Adipose tissue (tissue), 3 donors: ENCODE measurements around the gene IL31. TPM values are rescaled to one million over a fixed set of nuclear protein-coding genes. Genes with fewer than 3 reads are reported as not detected.

Experiments used
- H3K27ac ChIP-seq: one replicate; pipeline ENCODE4 v1.5.1; 2013; ENCODE audit warnings: low read depth, low read length
- WGBS, 3 donors: extraction: QIAGEN DNeasy Blood & Tissue Kit; methylation state at CpG; one replicate each; pipeline ENCODE4 v1.1.7; 2013; 5-methylcytosine and 5-hydroxymethylcytosine counted together
- polyA plus RNA-seq, 3 donors: library from polyadenylated mRNA; stranded (reverse); fragments of 200-250 nt; gene quantifications; one replicate each; pipeline ENCODE4 v1.2.3, GENCODE V29; 2013
- donor health status: healthy with polysubstance abuse.
- donor health status: Bipolar disorder and iron deficiency.
- donor health status: healthy.

IL31 gene
- polyA plus RNA-seq, 3 donors = not detected

DNA sequence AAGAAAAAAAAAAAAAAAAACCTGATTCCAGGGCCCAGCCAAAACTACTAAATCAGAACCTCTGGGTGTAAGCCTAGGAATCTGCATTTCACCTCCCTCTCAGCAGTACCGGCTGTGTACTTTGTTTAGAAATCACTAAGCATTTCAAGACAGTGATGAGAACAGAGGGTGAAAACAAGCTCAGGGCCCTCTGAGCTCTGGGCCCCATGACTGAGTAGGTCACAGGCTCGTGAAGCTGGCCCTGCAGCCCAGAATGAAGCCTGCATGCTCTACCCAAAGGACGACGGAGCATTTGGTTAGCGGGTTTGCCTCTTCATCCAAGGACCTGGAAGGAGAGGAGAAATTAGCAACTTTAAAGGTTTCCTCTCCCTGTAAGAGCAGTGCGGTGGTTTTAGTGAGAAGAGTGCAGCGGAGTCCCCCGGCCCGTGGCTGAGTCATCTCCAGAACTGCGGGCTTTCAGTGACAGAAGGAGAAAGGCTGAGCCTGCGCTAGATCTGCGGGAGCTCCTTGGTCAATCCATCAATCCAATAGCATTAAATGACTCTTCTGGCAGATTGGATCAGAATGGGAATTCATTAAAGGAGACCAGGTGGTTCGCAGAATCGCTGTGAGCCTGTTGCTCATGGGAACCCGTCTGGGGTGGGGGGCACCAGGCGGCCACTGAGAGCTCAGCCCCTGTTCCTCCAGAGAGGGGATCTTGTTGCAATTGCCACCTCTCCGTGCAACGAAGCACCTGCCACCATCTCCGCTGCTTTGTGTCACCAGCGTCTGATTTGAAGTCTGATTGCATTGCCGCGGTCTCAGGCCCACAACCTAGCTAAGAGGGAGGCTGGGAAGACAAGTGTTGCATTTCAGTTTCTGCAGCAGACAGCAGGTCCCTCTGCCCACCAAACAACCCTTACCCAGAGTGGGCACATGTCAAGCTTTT, 7.3 kb downstream of the IL31 start:
- H3K27ac ChIP-seq = no peak overlapping the region
- 72 to 83% (median 81%) methylated on average over 22 of the region's 22 CpGs for WGBS, 3 donors

- 82 to 88% (median 86%) methylated on average over 3 of the region's 3 CpGs for WGBS, 3 donors
Measured at GRCh38 chr12:122162976-122163375, 11.0 kb downstream of the IL31 start.

GRCh38 chr12:122161682-122162081, 12.3 kb downstream of the IL31 start:
- no peak overlapping the region for H3K27ac ChIP-seq
- 51 to 76% (median 61%) methylated on average over 8 of the region's 8 CpGs for WGBS, 3 donors

More at GRCh38 chr12:122162976-122163375, 11.0 kb downstream of the IL31 start:
- no peak overlapping the region for H3K27ac ChIP-seq

- H3K27ac ChIP-seq = no peak overlapping the region
- WGBS, 3 donors = 82 to 86% (median 84%) methylated on average over 11 of the region's 11 CpGs
Measured at GRCh38 chr12:122160761-122161160, 13.3 kb downstream of the IL31 start.

DNA sequence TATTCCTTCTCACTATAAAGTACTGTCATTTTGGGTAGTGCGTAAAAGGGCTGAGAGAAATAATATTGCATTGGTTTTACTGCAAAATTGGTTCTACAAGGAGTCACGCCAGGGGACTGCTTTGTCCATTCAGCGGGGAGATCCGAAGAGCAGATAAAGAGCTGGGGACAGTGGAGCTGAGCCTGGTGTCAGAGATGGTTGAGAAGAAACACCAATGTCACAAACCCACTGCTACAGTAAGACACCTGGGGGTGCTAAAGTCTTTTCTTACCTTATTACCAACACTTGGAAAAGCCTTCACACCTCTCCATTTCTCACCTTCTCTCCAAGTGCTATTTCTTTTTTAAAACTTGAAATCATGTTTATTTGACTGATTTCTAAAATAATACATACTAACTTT, 14.1 kb downstream of the IL31 start:
- no peak overlapping the region for H3K27ac ChIP-seq
- 63 to 77% (median 74%) methylated on average over 4 of the region's 4 CpGs for WGBS, 3 donors

DNA sequence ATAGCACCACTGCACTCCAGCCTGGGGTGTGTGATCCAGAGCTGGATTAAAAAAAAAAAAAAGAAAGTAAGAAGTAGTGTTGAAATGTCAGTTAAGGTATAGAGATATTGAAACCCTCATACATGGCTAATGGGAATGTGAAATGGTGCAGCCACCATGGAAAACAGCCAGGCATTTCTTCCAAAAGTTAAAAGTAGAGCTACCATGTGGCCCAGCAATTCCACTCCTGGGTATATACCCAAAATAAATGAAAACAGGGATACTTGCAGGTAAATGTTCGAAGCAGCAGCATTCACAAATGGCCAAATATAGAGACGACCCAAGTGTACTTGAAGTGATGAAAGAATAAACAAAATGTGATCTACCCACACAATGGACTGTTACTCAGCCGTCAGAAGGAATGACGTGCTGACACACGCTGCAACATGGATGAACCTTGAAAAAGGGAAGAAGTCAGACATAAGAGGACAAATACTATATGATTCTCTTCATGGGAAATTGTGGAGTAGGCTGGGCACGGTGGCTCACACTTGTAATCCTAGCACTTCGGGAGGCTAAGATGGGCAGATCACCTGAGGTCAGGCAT, 15.2 kb downstream of the IL31 start:
- 88 to 92% (median 91%) methylated on average over 7 of the region's 7 CpGs for WGBS, 3 donors
- H3K27ac ChIP-seq = no peak overlapping the region

DNA sequence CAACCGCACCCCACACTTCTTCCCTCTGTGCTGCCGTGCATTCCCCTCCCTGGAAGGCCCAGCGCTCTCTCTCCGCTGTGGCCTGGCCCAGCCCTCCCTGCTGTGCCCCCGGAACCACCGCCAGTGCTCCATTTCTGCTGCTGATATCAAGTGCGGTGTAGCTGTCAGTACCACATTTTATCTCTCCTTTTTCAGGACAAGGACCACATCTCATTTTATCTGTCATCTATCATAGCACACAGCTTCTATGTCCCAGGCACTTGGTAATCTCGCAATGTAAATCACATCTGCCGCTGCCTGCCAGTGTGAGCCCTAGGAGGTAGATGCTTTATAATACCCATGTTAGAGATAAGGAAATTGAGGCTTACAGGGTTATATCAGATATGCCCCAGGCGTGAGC, 18.3 kb downstream of the IL31 start:
- 79 to 89% (median 81%) methylated on average over 10 of the region's 10 CpGs for WGBS, 3 donors
- H3K27ac ChIP-seq = no peak overlapping the region

DNA sequence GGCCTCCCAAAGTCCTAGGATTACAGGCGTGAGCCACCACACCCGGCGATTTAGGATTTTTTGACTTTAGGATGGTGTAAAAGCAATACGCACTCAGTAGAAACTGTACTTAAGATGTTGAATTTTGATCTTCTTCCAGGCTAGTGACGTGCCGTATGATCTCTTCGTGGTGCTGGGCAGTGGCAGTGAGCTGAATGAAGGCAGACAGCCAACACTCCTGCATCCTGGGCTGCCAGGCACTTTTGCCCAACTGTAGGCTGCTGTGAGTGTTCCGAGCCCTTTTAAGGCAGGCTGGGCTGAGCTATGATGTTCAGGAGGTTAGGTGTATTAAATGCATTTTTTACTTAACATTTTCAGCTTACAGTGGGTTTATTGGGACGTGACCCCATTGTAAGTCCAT, 21.3 kb downstream of the IL31 start:
- 87 to 93% (median 90%) methylated on average over 9 of the region's 9 CpGs for WGBS, 3 donors
- no peak overlapping the region for H3K27ac ChIP-seq

GRCh38 chr12:122150127-122150681, 23.8 kb downstream of the IL31 start:
- no peak overlapping the region for H3K27ac ChIP-seq
- WGBS, 3 donors = 69 to 73% (median 72%) methylated on average over 8 of the region's 8 CpGs

- H3K27ac ChIP-seq = no peak overlapping the region
- WGBS, 3 donors = 46 to 58% (median 51%) methylated on average over 6 of the region's 6 CpGs
Measured at GRCh38 chr12:122148657-122149056, 25.4 kb downstream of the IL31 start.

- 83 to 86% (median 84%) methylated on average over 21 of the region's 21 CpGs for WGBS, 3 donors
- H3K27ac ChIP-seq = no peak overlapping the region
Measured at GRCh38 chr12:122147514-122148290, 26.3 kb downstream of the IL31 start.

GRCh38 chr12:122145505-122146330, 28.3 kb downstream of the IL31 start:
- WGBS, 3 donors = 84 to 95% (median 94%) methylated on average over 23 of the region's 23 CpGs

DNA sequence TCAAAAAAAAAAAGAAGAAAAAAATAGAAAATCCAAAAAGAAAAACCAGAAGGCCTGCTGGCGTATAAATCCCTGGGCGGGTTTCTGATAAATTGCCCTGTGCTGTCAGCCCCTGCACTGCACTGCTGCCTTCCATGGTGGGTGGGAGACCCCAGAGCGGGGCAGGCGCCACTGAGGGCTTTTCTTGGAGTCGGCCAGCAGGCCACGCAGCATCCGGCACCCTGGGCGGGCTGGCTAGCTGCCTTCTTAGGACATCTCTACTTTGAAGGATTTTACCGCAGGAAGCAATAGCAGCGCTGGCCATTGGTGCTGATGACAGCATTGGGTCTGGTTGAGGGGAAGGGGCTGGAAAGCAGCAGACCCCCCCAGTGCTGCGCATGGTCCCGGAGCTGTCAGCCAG, 29.1 kb downstream of the IL31 start:
- 88 to 93% (median 92%) methylated on average over 12 of the region's 12 CpGs for WGBS, 3 donors
- H3K27ac ChIP-seq = no peak overlapping the region

More at GRCh38 chr12:122145505-122146330, 28.3 kb downstream of the IL31 start:
- no peak overlapping the region for H3K27ac ChIP-seq

DNA sequence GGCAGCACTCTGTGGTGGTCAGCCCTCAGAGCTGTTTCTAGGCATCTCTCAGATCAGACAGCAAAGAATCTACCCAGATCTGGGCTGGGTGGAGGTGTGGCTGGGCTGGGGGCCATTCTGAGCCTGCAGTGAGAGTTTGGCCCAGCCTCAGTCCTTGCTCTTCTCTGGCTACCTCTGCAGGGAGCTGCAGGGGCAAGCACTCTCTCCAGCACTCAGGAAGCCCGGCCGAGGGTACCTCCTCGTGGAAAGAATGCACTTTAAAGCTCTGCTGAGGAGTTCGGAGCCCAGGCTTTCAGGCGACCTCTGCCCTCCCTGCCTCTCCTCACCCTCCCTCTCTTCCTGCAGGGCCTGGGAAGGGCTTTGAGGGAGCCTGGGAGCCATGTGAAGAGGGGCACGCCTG, 31.2 kb downstream of the IL31 start:
- H3K27ac ChIP-seq = no peak overlapping the region
- WGBS, 3 donors = 57 to 65% (median 63%) methylated on average over 6 of the region's 6 CpGs

GRCh38 chr12:122141911-122142725, 31.9 kb downstream of the IL31 start:
- WGBS, 3 donors = 86 to 88% (median 87%) methylated on average over 21 of the region's 21 CpGs
- H3K27ac ChIP-seq = no peak overlapping the region

- 89 to 97% (median 97%) methylated on average over 19 of the region's 19 CpGs for WGBS, 3 donors
- no peak overlapping the region for H3K27ac ChIP-seq
Measured at GRCh38 chr12:122140467-122141257, 33.4 kb downstream of the IL31 start.
